Measurements from ENCODE around the gene IL21R.
A peak's percentile ranks its signal among the peaks of the same experiment; 100 is the strongest.

IL21R gene

GRCh38 chr16:27401768-27402568, at the start of gene IL21R:
IL21R (plus strand) TSS chr16:27402174; CDS start chr16:27430072, 27,898 bp downstream.
- peak; percentile 80 to 88 for DNase-seq (ENCODE audit: low read depth in 2 of 2)

- no peak for DNase-seq (ENCODE audit: low read depth in 2 of 2)
These were observed 48.1 kb upstream of the IL21R start for GRCh38 chr16:27353853-27354252.

- DNase-seq (ENCODE audit: low read depth in 2 of 2) = no peak
These were observed 46.4 kb upstream of the IL21R start for GRCh38 chr16:27355610-27356009.

GRCh38 chr16:27356794-27357193, 45.2 kb upstream of the IL21R start:
- no peak for DNase-seq (ENCODE audit: low read depth in 2 of 2)

GRCh38 chr16:27359051-27359450, 42.9 kb upstream of the IL21R start:
- DNase-seq (ENCODE audit: low read depth in 2 of 2) = no peak

- DNase-seq (ENCODE audit: low read depth in 2 of 2) = no peak
These were observed 42.4 kb upstream of the IL21R start for GRCh38 chr16:27359615-27360014.

- no peak for DNase-seq (ENCODE audit: low read depth in 2 of 2)
These were observed 40.0 kb upstream of the IL21R start for GRCh38 chr16:27361987-27362386.

GRCh38 chr16:27362570-27363245, 39.3 kb upstream of the IL21R start:
- DNase-seq (ENCODE audit: low read depth in 2 of 2) = no peak

- DNase-seq (ENCODE audit: low read depth in 2 of 2) = no peak
These were observed 38.7 kb upstream of the IL21R start for GRCh38 chr16:27363246-27363632.

- no peak for DNase-seq (ENCODE audit: low read depth in 2 of 2)
These were observed 38.2 kb upstream of the IL21R start for GRCh38 chr16:27363797-27364196.

- DNase-seq (ENCODE audit: low read depth in 2 of 2) = no peak
These were observed 37.4 kb upstream of the IL21R start for GRCh38 chr16:27364493-27365141.

GRCh38 chr16:27365142-27366089, 36.6 kb upstream of the IL21R start:
- DNase-seq (ENCODE audit: low read depth in 2 of 2) = no peak

- peak; percentile 40 to 48 for DNase-seq (ENCODE audit: low read depth in 2 of 2)
These were observed 35.1 kb upstream of the IL21R start for GRCh38 chr16:27366687-27367460.

- DNase-seq (ENCODE audit: low read depth in 2 of 2) = peak; percentile 79 to 85
These were observed 34.3 kb upstream of the IL21R start for GRCh38 chr16:27367461-27368357.

GRCh38 chr16:27368358-27368722, 33.6 kb upstream of the IL21R start:
- DNase-seq (ENCODE audit: low read depth in 2 of 2) = no peak

- DNase-seq (ENCODE audit: low read depth in 2 of 2) = no peak
These were observed 32.2 kb upstream of the IL21R start for GRCh38 chr16:27369806-27370205.

- DNase-seq (ENCODE audit: low read depth in 2 of 2) = no peak
These were observed 31.7 kb upstream of the IL21R start for GRCh38 chr16:27370318-27370717.

- DNase-seq (ENCODE audit: low read depth in 2 of 2) = no peak
These were observed 28.7 kb upstream of the IL21R start for GRCh38 chr16:27373312-27373711.

- no peak for DNase-seq (ENCODE audit: low read depth in 2 of 2)
These were observed 27.7 kb upstream of the IL21R start for GRCh38 chr16:27374221-27374803.

Data from stimulated activated CD8-positive, alpha-beta memory T cell treated with anti-CD3 and anti-CD28 coated beads, Interleukin-2, amount 100 ng/mL, for 48 hours (primary cell).